Dedifferentiated amniotic fluid mesenchymal stem cell (primary cell): Measurements from ENCODE around the gene NGRN.
"Not testable (repeated sequence)": the region's sequence is repeated elsewhere in the genome, so short reads cannot be mapped to it uniquely, and the experiment has no call there.

Source experiments
- DNase-seq: peaks from one replicate; pipeline ENCODE4 v3.0.0-alpha.2; 2016; ENCODE audit errors: extremely low spot score

The NGRN gene

GRCh38 chr15:90234096-90234988 is 31.1 kb upstream of the NGRN start, which contains the start of gene GDPGP1:
Gene GDPGP1, plus strand, starts transcription at chr15:90234209. Its CDS starts 6,700 bp downstream, at chr15:90240909.
- DNase-seq: no peak

DNA sequence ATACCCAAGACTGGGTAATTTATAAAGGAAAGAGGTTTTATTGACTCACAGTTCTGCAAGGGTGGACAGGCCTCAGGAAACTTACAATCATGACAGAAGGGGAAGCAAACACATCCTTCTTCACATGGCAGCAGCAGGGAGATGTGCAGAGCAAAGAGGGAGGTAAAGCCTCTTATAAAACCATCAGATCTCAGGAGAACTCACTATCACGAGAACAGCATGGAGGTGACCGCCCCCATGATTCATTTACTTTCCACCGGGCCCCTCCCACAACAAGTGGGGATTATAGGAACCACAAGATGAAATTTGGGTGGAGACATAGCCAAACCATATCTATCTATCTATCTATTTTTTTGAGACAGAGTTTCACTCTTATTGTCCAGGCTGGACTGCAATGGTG is 26.1 kb upstream of the NGRN start:
- DNase-seq: no peak

DNA sequence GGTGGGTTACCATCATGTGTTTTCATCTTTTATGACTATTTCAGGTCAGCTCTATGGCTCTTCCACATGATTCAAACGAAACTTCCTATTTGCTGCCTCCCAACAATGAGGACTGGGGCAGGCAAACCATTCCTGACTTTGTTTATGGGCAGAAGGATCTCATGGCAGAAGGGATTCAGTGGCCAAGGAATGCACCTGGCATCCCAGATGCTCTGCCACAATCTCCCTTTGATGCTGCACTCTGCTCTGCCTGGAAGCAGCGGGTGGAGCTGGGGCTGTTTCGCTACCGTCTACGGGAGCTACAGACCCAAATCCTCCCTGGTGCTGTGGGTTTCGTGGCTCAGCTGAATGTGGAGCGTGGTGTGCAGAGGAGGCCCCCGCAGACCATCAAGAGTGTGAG is 24.6 kb upstream of the NGRN start:
- DNase-seq: no peak

DNA sequence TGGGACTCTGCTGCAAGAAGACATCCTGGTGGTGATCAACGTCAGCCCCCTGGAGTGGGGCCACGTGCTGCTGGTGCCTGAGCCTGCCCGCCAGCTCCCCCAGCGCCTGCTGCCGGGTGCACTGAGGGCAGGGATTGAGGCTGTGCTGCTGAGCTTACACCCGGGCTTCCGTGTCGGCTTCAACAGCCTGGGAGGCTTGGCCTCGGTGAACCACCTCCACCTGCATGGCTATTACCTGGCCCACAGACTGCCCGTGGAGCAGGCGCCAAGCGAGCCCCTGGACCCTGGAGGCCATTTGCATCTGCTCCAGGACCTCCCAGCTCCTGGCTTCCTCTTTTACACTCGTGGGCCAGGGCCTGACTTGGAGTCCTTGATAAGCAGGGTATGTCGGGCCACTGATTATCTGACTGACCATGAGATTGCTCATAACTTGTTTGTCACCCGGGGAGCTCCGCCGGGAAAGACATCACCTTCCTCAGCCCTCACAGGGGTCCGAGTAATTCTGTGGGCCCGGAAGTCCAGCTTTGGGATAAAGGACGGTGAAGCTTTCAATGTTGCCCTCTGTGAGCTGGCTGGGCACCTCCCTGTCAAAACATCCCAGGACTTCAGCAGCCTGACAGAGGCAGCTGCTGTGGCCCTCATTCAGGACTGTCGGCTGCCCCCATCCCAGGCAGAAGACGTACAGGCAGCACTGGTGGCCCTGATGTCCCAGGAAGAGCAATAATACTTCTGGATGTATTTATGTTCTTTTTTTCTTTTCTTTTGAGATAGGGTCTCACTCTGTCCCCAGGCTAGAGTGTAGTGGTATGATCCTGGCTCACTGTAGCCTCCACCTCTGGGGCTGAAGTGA is 23.9 kb upstream of the NGRN start:
- no peak for DNase-seq

DNA sequence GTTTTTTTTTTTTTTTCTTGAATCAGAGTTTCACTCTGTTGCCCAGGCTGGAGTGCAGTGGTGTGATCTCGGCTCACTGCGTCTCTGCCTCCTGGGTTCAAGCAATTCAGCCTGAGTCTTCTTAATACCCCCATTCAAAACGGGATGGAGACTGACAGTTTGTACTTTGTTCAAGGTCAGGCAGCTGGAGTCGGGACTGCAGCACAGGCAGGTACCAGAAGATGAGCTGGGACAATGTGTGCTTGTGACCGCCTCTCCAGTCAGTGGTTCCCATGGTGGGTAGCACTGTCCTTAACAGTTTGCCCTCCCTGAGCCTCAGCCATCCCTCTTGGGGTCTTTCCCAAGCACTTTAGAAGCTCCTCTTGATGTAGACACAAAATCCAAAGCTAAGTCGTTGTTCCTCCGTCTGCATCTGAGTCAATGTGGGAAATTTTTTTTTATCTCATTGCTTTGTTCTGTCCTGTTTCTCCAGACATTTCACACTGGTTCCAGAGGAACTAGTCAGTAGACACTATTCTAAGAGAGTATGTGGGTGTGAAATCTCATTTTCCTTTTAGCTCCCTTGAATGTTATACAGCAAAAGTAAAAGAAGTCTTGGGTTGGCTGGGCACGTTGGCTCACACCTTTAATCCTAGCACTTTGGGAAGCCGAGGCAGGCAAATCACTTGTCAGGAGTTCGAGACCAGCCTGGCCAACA is 21.4 kb upstream of the NGRN start:
- no peak for DNase-seq

DNA sequence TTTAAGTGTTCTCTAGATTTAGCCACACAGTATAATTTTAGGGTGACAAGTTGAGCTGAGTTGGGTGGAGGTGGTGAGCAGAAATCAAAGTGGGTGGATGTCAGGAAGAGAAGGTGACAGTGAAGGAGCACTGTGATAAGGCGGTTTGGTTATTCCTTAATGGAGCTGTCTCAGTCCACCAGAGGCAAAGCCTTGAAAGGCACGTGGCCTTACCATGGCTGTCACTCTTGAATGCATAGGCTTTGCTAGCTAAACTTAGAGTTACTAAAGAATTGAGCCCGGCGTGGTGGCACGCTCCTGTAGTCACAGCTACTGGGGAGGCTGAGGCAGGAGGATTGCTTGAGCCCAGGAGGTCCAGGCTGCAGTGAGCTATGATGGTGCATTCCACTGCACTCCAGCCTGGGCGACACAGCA is 16.7 kb upstream of the NGRN start:
- DNase-seq: no peak

GRCh38 chr15:90249203-90249863 is 16.1 kb upstream of the NGRN start, which contains the start of gene TTLL13:
Gene TTLL13, plus strand, starts transcription at chr15:90249556. Its CDS starts 1,075 bp downstream, at chr15:90250631.
- DNase-seq: peak; percentile 68

GRCh38 chr15:90257776-90258175 is 7.7 kb upstream of the NGRN start:
- no peak for DNase-seq

DNA sequence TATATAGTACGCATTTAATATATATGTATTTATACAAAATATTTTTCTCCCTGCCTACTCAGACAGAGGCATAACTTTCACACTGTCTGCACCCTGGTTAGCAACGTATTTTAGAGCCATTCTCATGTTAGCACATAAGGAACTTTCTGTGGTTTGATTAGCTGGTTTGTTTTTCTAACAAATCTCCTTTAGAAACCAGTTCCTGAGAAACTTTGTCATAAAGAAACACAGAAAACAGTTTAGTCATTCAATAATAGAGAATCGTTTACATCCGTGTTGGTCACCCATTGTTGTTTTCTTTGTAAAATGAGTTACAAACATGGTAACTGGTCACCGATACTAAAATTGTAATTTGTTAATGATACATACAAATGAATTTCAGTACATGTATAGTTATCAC is 5.9 kb upstream of the NGRN start:
- no peak for DNase-seq

DNA sequence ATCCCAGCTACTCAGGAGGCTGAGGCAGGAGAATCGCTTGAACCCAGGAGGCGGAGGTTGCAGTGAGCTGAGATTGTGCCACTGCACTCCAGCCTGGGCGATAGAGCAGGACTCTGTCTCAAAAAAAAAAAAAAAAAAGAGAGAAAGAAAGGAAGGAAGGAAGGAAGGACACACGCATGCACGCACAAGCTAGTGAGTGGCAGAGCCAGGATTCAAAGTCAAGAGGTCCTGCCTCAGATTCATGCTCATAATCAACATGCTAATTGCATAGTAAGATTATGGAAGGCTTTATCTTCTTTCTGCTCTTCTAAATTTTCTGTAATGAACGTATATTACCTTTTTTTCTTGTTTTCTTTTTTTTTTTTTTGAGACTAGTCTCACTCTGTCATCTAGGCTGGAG is 4.7 kb upstream of the NGRN start:
- DNase-seq: not testable (repeated sequence)

GRCh38 chr15:90261811-90262210 is 3.7 kb upstream of the NGRN start:
- DNase-seq: no peak

GRCh38 chr15:90262426-90262825 is 3.0 kb upstream of the NGRN start:
- no peak for DNase-seq

DNA sequence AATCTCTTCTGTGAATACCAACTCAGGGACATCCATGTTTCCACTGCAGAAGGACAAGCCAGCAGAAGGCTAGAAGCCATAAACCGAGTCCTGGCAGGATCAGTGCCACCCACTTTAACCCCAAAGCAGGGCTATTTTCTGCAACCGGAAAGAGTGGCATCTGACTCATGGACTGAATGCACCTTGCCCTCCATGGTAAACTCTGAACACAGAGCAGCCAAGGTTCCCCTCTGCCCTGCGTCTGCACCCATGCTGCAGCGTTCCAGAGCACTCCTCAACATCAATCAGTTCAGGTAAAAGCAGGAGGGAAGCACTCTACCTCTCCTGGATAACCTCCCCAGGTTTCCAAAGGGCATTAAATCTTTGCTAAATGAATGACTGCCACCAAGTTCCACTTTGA is 801 bp upstream of the NGRN start:
- DNase-seq: no peak

DNA sequence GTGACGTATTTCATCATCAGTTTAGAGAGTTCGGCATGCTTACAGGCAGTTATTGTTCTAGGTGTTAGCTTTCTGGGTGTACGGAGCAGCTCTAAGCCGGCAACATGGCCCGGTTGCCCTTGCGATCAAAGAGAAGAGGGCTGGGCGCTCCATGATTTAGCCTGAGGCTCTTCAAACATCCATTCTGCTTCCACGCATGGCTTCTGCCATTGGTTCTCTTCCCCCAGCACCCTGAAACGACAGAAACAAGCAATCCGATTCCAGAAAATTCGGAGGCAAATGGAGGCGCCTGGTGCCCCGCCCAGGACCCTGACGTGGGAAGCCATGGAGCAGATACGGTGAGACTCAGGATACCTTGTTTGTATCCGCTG is 574 bp downstream of the NGRN start:
- DNase-seq: peak; percentile 22

- DNase-seq: peak; percentile 60
These were observed 1.0 kb downstream of the NGRN start for GRCh38 chr15:90266485-90266884.

DNA sequence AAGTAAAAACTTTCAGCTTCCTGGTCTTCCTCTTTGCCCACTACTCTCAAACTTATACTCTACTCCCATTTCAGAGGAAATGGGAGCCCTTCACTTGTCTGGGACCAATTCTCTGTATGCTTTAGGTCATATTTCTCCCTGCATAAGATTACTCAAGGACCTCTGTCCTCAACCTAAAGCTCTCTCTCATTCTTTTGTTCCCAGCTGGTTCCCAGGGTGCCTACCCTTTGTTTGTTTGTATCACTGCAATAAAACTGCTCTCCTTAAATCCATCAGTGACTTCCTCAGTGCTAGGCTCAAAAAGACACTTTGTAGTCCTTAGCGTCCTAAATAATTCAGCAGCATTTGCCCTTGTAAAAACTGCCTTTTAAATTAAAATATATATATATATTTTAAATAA is 2.9 kb downstream of the NGRN start:
- no peak for DNase-seq

GRCh38 chr15:90270502-90271150 is 5.2 kb downstream of the NGRN start:
- DNase-seq: no peak

DNA sequence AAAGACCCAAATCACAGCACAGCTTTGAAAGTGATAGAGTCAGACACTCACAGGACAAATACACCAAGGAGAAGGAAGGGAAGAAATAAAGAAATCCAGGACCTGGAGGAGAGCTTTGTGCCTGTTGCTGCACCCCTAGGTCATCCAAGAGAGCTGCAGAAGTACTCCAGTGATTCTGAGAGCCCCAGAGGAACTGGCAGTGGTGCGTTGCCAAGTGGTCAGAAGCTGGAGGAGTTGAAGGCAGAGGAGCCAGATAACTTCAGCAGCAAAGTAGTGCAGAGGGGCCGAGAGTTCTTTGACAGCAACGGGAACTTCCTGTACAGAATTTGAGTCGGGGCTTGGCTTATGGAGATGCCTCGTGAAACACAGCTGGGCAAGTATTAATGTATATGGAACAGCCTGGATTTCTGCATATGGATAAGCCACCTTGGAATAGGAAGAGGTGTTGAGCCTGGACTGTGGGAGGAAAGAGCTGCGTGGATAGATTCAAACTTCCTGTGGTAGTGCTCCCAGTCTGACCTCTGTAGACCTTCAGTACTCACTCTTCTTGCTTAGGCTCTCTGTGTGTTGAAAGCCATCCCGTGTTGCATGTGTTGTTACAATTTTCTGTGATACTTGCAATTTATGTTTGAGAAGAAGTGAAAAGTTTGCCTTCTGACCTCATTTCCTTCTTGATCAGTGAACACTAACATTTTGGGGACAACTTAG is 6.1 kb downstream of the NGRN start:
- no peak for DNase-seq

DNA sequence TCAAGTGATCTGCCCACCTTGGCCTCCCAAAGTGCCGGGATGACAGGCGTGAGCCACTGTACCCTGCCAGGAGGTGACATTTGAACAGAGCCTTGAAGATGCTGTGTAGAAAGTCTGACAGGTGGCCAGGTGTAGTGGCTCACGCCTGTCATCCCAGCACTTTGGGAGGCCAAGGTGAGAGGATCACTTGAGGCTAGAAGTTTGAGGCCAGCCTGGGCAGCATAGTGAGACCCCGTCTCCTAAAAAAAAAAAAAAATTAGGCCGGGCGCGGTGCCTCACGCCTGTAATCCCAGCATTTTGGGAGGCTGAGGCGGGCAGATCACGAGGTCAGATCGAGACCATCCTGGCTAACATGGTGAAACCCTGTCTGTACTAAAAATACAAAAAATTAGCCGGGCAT is 13.0 kb downstream of the NGRN start:
- not testable (repeated sequence) for DNase-seq

DNA sequence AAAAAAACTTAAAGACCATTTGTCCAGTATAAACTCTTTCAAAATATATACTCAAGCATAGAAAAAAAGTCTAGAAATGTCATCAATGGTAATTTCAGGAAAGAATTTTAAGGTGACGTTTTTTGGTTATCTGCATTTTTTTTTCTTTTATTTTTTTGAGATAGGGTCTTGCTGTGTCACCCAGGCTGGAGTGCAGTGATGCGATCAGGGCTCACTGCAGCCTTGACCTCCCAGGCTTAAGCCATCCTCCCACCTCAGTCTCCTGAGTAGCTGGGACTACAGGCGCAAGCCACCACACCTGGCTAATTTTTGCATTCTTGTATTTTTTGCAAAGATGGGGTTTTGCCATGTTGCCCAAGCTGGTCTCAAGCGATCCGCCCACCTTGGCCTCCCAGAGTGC is 15.3 kb downstream of the NGRN start:
- DNase-seq: not testable (repeated sequence)
